A549 (cell line): ENCODE data around the gene SLITRK5. TPM values are rescaled to one million over a fixed set of nuclear protein-coding genes. Genes with fewer than 3 reads are reported as not detected.

Source experiments
- ATAC-seq, 2 experiments: fragments of 200-7000 bp in 1 of 2; fragments of >200 bp in 1 of 2; cut with Nextera tagmentation in 1 of 2; cut with Tn5 transposase in 1 of 2; 3 replicates each; pipeline versions ENCODE4 v1.8.0 to v1.9.1; 2018 to 2020; ENCODE audit warnings: mild to moderate bottlenecking in 1 of 2, moderate library complexity in 1 of 2
- CTCF ChIA-PET: fragments of 300-600 bp; sonication (Branson Sonifier 250); formaldehyde crosslinking; extraction: SDS; loops from one replicate; lab custom pipeline; 2021; ENCODE audit warnings: antibody characterized with exemption, inconsistent platforms; lab: Yijun Ruan, JAX
- POLR2A ChIA-PET: fragments of 350-600 bp; formaldehyde crosslinking; extraction: SDS; loops from one replicate; lab custom pipeline; 2021; ENCODE audit warnings: antibody characterized with exemption, inconsistent platforms; lab: Yijun Ruan, JAX
- DNase-seq, 2 experiments: peaks; one replicate each; pipeline versions ENCODE4 v3.0.0 to v3.0.0-alpha.2; 2011 to 2016; ENCODE audit warnings: low read depth in 1 of 2, low spot score in 1 of 2
- FAIRE-seq: peaks from 2 replicates; lab custom pipeline; 2011; peaks lifted over from hg19 to GRCh38; lab: Jason Lieb, UNC
- H3K27ac ChIP-seq, 2 experiments: fragments of >200 bp; sonication (Bioruptor Twin); formaldehyde crosslinking; 3 replicates each; pipeline ENCODE4 v1.5.1; 2016 to 2017
- H3K4me1 ChIP-seq: fragments of >200 bp; sonication (Bioruptor Twin); formaldehyde crosslinking; 3 replicates; pipeline ENCODE4 v1.6.1; 2016
- H3K4me2 ChIP-seq: fragments of >200 bp; sonication (Bioruptor Twin); formaldehyde crosslinking; 3 replicates; pipeline ENCODE4 v1.6.1; 2016
- H3K4me3 ChIP-seq: fragments of >200 bp; sonication (Bioruptor Twin); formaldehyde crosslinking; 3 replicates; pipeline ENCODE4 v1.5.1; 2016
- H3K9me3 ChIP-seq: fragments of >200 bp; sonication (Bioruptor Twin); formaldehyde crosslinking; 3 replicates; pipeline ENCODE4 v1.6.1; 2016
- CHD4 ChIP-seq: fragments of 200-600 bp; sonication (generic); IDR thresholded peaks from 2 replicates; pipeline ENCODE4 v1.6.1; 2016; ENCODE audit warnings: antibody characterized with exemption, mild to moderate bottlenecking, borderline replicate concordance
- EP300 ChIP-seq, 2 experiments: fragments of >200 bp; sonication (Bioruptor Twin); formaldehyde crosslinking; IDR thresholded peaks; 2 replicates in 1 of 2; 3 replicates in 1 of 2; pipeline ENCODE4 v1.6.1; 2016 to 2017
- FOSL2 ChIP-seq, 2 experiments: fragments of 450-650 bp in 1 of 2; fragments of >200 bp in 1 of 2; sonication (Bioruptor Twin) in 1 of 2; formaldehyde crosslinking; IDR thresholded peaks; 2 replicates each; pipeline versions ENCODE4 v1.5.0 to v1.6.1; 2016 to 2020; ENCODE audit warnings: mild to moderate bottlenecking in 1 of 2, moderate library complexity in 1 of 2
- GATA3 ChIP-seq: IDR thresholded peaks from 2 replicates; pipeline ENCODE4 v1.6.1; 2012; ENCODE audit warnings: borderline replicate concordance
- HEYL ChIP-seq: fragments of 250-450 bp; sonication (Bioruptor Pico); IDR thresholded peaks from 2 replicates; pipeline ENCODE4 v1.8.0; 2021; ENCODE audit warnings: mild to moderate bottlenecking, moderate library complexity
- HOXB13 ChIP-seq: fragments of 250-450 bp; sonication (Bioruptor Pico); IDR thresholded peaks from 2 replicates; pipeline ENCODE4 v1.5.0; 2020; ENCODE audit warnings: low read depth, mild to moderate bottlenecking, moderate library complexity
- HOXB5 ChIP-seq: fragments of 250-450 bp; sonication (Bioruptor Pico); IDR thresholded peaks from 2 replicates; pipeline ENCODE4 v1.5.0; 2020; ENCODE audit warnings: mild to moderate bottlenecking, moderate library complexity
- JUN ChIP-seq, 2 experiments: fragments of >200 bp; sonication (Bioruptor Twin); formaldehyde crosslinking; IDR thresholded peaks; 2 replicates in 1 of 2; 3 replicates in 1 of 2; pipeline ENCODE4 v1.6.1; 2016 to 2017
- MYC ChIP-seq: IDR thresholded peaks from 2 replicates; pipeline ENCODE4 v1.6.1; 2012; ENCODE audit warnings: mild to moderate bottlenecking, inconsistent platforms, low read length, improper control_type of control experiment, borderline replicate concordance
- NFE2L2 ChIP-seq: fragments of 150-350 bp; conservative IDR thresholded peaks from 2 replicates; pipeline ENCODE4 v1.6.1; 2014; ENCODE audit warnings: low read length
- NPAS2 ChIP-seq: fragments of 250-450 bp; sonication (Bioruptor Pico); IDR thresholded peaks from 2 replicates; pipeline ENCODE4 v1.8.0; 2022; ENCODE audit warnings: mild to moderate bottlenecking, moderate library complexity, borderline replicate concordance
- POLR2AphosphoS2 ChIP-seq: conservative IDR thresholded peaks from 2 replicates; pipeline ENCODE4 v1.6.1; 2012; ENCODE audit warnings: low read length, improper control_type of control experiment, inconsistent platforms
- RAD21 ChIP-seq, 2 experiments: fragments of >200 bp in 1 of 2; sonication (Bioruptor Twin) in 1 of 2; formaldehyde crosslinking in 1 of 2; IDR thresholded peaks in 1 of 2; conservative IDR thresholded peaks in 1 of 2; 2 replicates in 1 of 2; 3 replicates in 1 of 2; pipeline ENCODE4 v1.6.1; 2012 to 2018; ENCODE audit warnings: inconsistent platforms in 1 of 2
- RFX5 ChIP-seq: fragments of 450-650 bp; IDR thresholded peaks from 2 replicates; pipeline ENCODE4 v1.7.1; 2014; ENCODE audit warnings: antibody characterized with exemption, mild to moderate bottlenecking, moderate library complexity
- SMC3 ChIP-seq: fragments of >200 bp; sonication (Bioruptor Twin); formaldehyde crosslinking; IDR thresholded peaks from 3 replicates; pipeline ENCODE4 v1.6.1; 2018; ENCODE audit warnings: inconsistent platforms
- ZFP36 ChIP-seq: fragments of 450-650 bp; IDR thresholded peaks from 2 replicates; pipeline ENCODE4 v1.6.1; 2014; ENCODE audit warnings: borderline replicate concordance; ENCODE audit not compliant: partially characterized antibody
- WGBS: methylation state at CpG from one replicate; pipeline ENCODE4 v1.1.6; 2017; ENCODE audit errors: missing lambda C conversion rate; 5-methylcytosine and 5-hydroxymethylcytosine counted together
- polyA minus RNA-seq: library from RNA; depleted of rRNA, polyadenylated mRNA; stranded (reverse); fragments of >200 nt; gene quantifications from 2 replicates; pipeline ENCODE4 v1.2.3, GENCODE V29; 2011; rRNA and poly(A)+ RNA removed
- polyA plus RNA-seq, 4 experiments: library from polyadenylated mRNA; depleted of rRNA in 3 of 4; stranded (reverse); fragments of >200 nt; fragmentation: RNase III in 1 of 4; extraction: RNeasy Plus Mini Kit Qiagen cat#74134 plus additional on column Dnase treatment in 1 of 4; gene quantifications; 2 replicates in 3 of 4; 3 replicates in 1 of 4; pipeline ENCODE4 v1.2.3, GENCODE V29; 2011 to 2017
- TF ChIP-seq, protein P1 (sequence below): IDR thresholded peaks from 2 replicates; pipeline ENCODE4 v1.6.1; 2012; ENCODE audit warnings: low read depth, borderline replicate concordance
- TF ChIP-seq, protein P2 (sequence below): fragments of >200 bp; sonication (Bioruptor Twin); formaldehyde crosslinking; IDR thresholded peaks from 3 replicates; pipeline ENCODE4 v1.5.1; 2016
- TF ChIP-seq, protein P3 (sequence below): IDR thresholded peaks from 2 replicates; pipeline ENCODE4 v1.6.1; 2012
- TF ChIP-seq, protein P4 (sequence below): fragments of 250-450 bp; sonication (Bioruptor Pico); IDR thresholded peaks from 2 replicates; pipeline ENCODE4 v1.5.0; 2021; ENCODE audit warnings: mild to moderate bottlenecking, moderate library complexity, borderline replicate concordance

Gene SLITRK5, protein sequence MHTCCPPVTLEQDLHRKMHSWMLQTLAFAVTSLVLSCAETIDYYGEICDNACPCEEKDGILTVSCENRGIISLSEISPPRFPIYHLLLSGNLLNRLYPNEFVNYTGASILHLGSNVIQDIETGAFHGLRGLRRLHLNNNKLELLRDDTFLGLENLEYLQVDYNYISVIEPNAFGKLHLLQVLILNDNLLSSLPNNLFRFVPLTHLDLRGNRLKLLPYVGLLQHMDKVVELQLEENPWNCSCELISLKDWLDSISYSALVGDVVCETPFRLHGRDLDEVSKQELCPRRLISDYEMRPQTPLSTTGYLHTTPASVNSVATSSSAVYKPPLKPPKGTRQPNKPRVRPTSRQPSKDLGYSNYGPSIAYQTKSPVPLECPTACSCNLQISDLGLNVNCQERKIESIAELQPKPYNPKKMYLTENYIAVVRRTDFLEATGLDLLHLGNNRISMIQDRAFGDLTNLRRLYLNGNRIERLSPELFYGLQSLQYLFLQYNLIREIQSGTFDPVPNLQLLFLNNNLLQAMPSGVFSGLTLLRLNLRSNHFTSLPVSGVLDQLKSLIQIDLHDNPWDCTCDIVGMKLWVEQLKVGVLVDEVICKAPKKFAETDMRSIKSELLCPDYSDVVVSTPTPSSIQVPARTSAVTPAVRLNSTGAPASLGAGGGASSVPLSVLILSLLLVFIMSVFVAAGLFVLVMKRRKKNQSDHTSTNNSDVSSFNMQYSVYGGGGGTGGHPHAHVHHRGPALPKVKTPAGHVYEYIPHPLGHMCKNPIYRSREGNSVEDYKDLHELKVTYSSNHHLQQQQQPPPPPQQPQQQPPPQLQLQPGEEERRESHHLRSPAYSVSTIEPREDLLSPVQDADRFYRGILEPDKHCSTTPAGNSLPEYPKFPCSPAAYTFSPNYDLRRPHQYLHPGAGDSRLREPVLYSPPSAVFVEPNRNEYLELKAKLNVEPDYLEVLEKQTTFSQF
- 0.22 and 0.30 TPM in 2 replicates for polyA plus RNA-seq (2011; rRNA removed)
- 0.15 and 0.19 TPM in 2 replicates for polyA plus RNA-seq (2012; cell fraction: cytosol; rRNA removed)
- 0.23 and 0.30 TPM in 2 replicates for polyA plus RNA-seq (2012; cell fraction: nucleus; rRNA removed)
- 0.26 to 0.34 TPM (median 0.28 TPM) in 3 replicates for polyA plus RNA-seq (2017; fragmentation: RNase III; extraction: RNeasy Plus Mini Kit Qiagen cat#74134 plus additional on column Dnase treatment)
- 0.29 and 0.39 TPM in 2 replicates for polyA minus RNA-seq

DNA sequence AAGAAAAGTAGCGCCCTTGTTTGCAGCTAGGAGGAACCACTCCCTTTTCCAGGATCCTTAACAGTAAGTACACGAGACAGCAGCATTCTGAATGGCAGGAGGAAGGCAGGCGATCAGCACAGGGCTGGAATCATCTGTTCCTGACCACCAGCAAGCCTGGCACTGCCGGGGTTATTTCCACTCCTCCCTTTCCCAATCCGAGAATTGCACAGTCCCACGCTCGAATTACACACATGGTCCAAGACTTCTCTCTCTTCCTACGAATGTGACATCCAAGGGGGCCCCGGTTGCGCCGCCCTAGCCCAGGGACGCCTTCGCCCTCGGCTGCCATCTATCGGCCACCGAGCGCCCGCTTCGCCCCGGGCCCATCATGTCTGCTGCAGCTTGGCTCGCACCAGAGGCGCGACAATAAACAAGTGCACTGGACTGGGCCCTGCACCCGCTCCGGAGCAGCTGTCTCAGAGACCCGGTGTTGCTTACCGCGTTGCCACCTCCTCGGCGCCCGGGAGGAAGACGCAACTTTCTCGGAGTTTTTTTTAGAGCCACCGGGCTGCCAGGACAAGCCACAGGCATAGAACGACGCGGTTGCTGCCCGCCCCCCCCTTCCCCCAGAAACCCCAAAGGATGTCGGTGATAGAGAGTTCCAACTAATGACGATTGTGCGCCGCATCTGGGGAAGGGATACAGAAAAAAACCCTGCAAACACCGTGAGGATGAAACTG lies at the start of gene SLITRK5:
TSS of gene SLITRK5 (plus strand) at position 341 of the 722 bp plus-strand sequence. CDS start 4,018 bp downstream, outside the sequence.
- FAIRE-seq, result no peak
- peak; percentile 82 to 94 for ATAC-seq
- CTCF ChIA-PET, result interaction anchor here (0.6 to 1.4 kb wide), 9 partner anchors 9 to 95 kb away, joined by 3 to 5 read pairs (median 3); no protein-coding TSS in a partner anchor
- peak within 1 kb of the TSS; percentile 93 for H3K4me3 ChIP-seq
- POLR2A ChIA-PET, result interaction anchor here (1.5 kb wide), 1 partner anchor 139 kb away, joined by 5 read pairs; no protein-coding TSS in a partner anchor
- H3K4me1 ChIP-seq, result peaks cover 10% of the 10 kb centered on the region; the same call in 1 of the 3 replicates
- WGBS, result 0% methylated on average over 11 of the region's 43 CpGs
- H3K4me2 ChIP-seq, result peak within 1 kb of the TSS; percentile 95
- TF ChIP-seq CHD4 (no peak), RFX5 (no peak), EP300 (IDR thresholded peaks at IDR 0.05) (no peak), RAD21 (conservative IDR thresholded peaks at IDR 0.05 in 1 of 2, IDR thresholded peaks at IDR 0.05 in 1 of 2) (peak in 1 of 2 experiments; percentile 38; a peak in 3 of 5 replicates), HOXB5 (no peak), NFE2L2 (no peak), FOSL2 (IDR thresholded peaks at IDR 0.05) (no peak), FOSL2 (CRISPR knock-in tag; IDR thresholded peaks at IDR 0.05) (no peak), MYC (no peak), POLR2AphosphoS2 (no peak), JUN (IDR thresholded peaks at IDR 0.05) (0 out of 5 replicates have a peak, but pooled peaks of 1 of the 2 experiments have one; percentile 23), NPAS2 (CRISPR knock-in tag) (no peak), SMC3 (0 out of 3 replicates have a peak, but pooled peaks have one; percentile 25), HEYL (no peak), ZFP36 (peak; percentile 34), GATA3 (no peak), HOXB13 (no peak)
- TF ChIP-seq, protein P1, sequence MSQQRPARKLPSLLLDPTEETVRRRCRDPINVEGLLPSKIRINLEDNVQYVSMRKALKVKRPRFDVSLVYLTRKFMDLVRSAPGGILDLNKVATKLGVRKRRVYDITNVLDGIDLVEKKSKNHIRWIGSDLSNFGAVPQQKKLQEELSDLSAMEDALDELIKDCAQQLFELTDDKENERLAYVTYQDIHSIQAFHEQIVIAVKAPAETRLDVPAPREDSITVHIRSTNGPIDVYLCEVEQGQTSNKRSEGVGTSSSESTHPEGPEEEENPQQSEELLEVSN, result no peak
- TF ChIP-seq, protein P2, sequence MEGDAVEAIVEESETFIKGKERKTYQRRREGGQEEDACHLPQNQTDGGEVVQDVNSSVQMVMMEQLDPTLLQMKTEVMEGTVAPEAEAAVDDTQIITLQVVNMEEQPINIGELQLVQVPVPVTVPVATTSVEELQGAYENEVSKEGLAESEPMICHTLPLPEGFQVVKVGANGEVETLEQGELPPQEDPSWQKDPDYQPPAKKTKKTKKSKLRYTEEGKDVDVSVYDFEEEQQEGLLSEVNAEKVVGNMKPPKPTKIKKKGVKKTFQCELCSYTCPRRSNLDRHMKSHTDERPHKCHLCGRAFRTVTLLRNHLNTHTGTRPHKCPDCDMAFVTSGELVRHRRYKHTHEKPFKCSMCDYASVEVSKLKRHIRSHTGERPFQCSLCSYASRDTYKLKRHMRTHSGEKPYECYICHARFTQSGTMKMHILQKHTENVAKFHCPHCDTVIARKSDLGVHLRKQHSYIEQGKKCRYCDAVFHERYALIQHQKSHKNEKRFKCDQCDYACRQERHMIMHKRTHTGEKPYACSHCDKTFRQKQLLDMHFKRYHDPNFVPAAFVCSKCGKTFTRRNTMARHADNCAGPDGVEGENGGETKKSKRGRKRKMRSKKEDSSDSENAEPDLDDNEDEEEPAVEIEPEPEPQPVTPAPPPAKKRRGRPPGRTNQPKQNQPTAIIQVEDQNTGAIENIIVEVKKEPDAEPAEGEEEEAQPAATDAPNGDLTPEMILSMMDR, result peak; percentile 55
- TF ChIP-seq, protein P3, sequence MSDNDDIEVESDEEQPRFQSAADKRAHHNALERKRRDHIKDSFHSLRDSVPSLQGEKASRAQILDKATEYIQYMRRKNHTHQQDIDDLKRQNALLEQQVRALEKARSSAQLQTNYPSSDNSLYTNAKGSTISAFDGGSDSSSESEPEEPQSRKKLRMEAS, result peak; percentile 37
- TF ChIP-seq, protein P4, sequence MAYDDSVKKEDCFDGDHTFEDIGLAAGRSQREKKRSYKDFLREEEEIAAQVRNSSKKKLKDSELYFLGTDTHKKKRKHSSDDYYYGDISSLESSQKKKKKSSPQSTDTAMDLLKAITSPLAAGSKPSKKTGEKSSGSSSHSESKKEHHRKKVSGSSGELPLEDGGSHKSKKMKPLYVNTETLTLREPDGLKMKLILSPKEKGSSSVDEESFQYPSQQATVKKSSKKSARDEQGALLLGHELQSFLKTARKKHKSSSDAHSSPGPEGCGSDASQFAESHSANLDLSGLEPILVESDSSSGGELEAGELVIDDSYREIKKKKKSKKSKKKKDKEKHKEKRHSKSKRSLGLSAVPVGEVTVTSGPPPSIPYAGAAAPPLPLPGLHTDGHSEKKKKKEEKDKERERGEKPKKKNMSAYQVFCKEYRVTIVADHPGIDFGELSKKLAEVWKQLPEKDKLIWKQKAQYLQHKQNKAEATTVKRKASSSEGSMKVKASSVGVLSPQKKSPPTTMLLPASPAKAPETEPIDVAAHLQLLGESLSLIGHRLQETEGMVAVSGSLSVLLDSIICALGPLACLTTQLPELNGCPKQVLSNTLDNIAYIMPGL (CRISPR knock-in tag), result no peak
- peak within 1 kb of the TSS; percentile 74 to 95 for H3K27ac ChIP-seq
- no peaks in the 10 kb centered on the region for H3K9me3 ChIP-seq
- peak; percentile 59 to 81 for DNase-seq
